Right lobe of liver (tissue), 6 donors: ENCODE results near the gene CSH1. TPM values are rescaled to one million over a fixed set of nuclear protein-coding genes. Genes with fewer than 3 reads are reported as not detected.
"Not testable (repeated sequence)": the region's sequence is repeated elsewhere in the genome, so short reads cannot be mapped to it uniquely, and the experiment has no call there.

Experiments used
- ATAC-seq, 4 donors: fragments of 200-7000 bp; cut with Tn5 transposase; one replicate each; pipeline ENCODE4 v1.9.1; 2020; ENCODE audit warnings: mild to moderate bottlenecking in 4 of 4, moderate library complexity in 4 of 4
- DNase-seq, 3 donors: peaks; one replicate each; pipeline ENCODE4 v3.0.0-alpha.2; 2020
- H3K27ac ChIP-seq, 3 donors: fragments of 200-600 bp; one replicate each; pipeline ENCODE4 v1.8.0; 2022
- H3K27me3 ChIP-seq, 2 donors: fragments of 200-600 bp; one replicate each; pipeline ENCODE4 v1.8.0; 2022
- H3K36me3 ChIP-seq, 4 donors: fragments of 200-600 bp; sonication (generic) in 1 of 4; one replicate each; pipeline versions ENCODE4 v1.5.1 to v1.8.0; 2017 to 2022; ENCODE audit warnings: control low read depth in 1 of 4
- H3K4me1 ChIP-seq, 4 donors: fragments of 200-600 bp; sonication (generic) in 1 of 4; one replicate each; pipeline versions ENCODE4 v1.5.1 to v1.8.0; 2017 to 2022; ENCODE audit warnings: control low read depth in 1 of 4
- H3K4me3 ChIP-seq, 3 donors: fragments of 200-600 bp; one replicate each; pipeline ENCODE4 v1.8.0; 2022
- H3K9me3 ChIP-seq, 4 donors: fragments of 200-600 bp; sonication (generic) in 1 of 4; one replicate each; pipeline versions ENCODE4 v1.5.1 to v1.8.0; 2017 to 2022; ENCODE audit warnings: control low read depth in 1 of 4
- POLR2A ChIP-seq: fragments of 450-650 bp; IDR thresholded peaks from one replicate; pipeline ENCODE4 v1.6.1; 2017; ENCODE audit warnings: antibody characterized with exemption, mild to moderate bottlenecking
- WGBS: methylation state at CpG from one replicate; pipeline ENCODE4 v1.1.6; 2018; ENCODE audit warnings: low coverage, low lambda C conversion rate; ENCODE audit not compliant: insufficient coverage; ENCODE audit errors: missing lambda C conversion rate; 5-methylcytosine and 5-hydroxymethylcytosine counted together
- intact Hi-C, 2 donors: fragments of 100-400 bp; cut with DNase I; formaldehyde crosslinking; loops; one replicate each; pipeline versions ENCODE4 v1.11.2 to v1.14.1; 2022
- total RNA-seq, 6 experiments: library from RNA; depleted of rRNA in 2 of 6; stranded (reverse); fragments of >200 nt in 2 of 6; fragmentation: NEBNext Ultra II Directional in 3 of 6; extraction: Animal tissue kit (Norgen Biotek cat#: 25700) in 3 of 6; gene quantifications; one replicate each; pipeline versions ENCODE4 v1.1.0 to v1.2.4, GENCODE V29; 2016 to 2023
- TF ChIP-seq, protein P1 (sequence below), 4 donors: fragments of 200-600 bp in 3 of 4; fragments of 450-650 bp in 1 of 4; IDR thresholded peaks; one replicate each; pipeline versions ENCODE4 v1.5.1 to v1.8.0; 2016 to 2022; ENCODE audit warnings: antibody characterized with exemption in 4 of 4, mild to moderate bottlenecking in 2 of 4
- donor health status: DM: no; HTN: yes; CAD: no.
- donor health status: DM: no; HTN: no; CAD: no.
- donor health status: DM: no; HTN: no; CAD: no.
- donor health status: DM: no; HTN: yes; CAD: no.
- donor health status: DM: no; HTN: yes; CAD: no.

CSH1 gene
- total RNA-seq, 6 experiments from 2014 or later = not detected

DNA sequence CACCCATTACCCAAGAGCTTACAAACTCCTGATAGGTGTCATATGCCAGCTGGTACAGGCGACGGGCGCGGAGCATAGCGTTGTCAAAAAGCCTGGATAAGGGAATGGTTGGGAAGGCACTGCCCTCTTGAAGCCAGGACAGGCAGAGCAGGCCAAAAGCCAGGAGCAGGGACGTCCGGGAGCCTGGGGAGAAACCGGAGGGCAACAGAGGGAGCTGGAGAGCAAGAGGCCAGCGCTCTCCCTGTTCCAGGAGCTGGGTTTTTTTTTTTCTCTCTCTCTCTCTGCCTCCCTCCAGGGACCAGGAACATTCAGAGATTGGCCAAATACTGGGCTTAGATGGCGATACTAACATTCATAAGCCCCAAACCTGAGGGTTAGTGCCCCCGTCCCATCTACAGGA lies 15.0 kb downstream of the CSH1 start:
- H3K36me3 ChIP-seq, H3K27me3 ChIP-seq, H3K4me1 ChIP-seq, H3K4me3 ChIP-seq, H3K27ac ChIP-seq, H3K9me3 ChIP-seq, intact Hi-C loops: not testable (repeated sequence)
- TF ChIP-seq, protein P1, sequence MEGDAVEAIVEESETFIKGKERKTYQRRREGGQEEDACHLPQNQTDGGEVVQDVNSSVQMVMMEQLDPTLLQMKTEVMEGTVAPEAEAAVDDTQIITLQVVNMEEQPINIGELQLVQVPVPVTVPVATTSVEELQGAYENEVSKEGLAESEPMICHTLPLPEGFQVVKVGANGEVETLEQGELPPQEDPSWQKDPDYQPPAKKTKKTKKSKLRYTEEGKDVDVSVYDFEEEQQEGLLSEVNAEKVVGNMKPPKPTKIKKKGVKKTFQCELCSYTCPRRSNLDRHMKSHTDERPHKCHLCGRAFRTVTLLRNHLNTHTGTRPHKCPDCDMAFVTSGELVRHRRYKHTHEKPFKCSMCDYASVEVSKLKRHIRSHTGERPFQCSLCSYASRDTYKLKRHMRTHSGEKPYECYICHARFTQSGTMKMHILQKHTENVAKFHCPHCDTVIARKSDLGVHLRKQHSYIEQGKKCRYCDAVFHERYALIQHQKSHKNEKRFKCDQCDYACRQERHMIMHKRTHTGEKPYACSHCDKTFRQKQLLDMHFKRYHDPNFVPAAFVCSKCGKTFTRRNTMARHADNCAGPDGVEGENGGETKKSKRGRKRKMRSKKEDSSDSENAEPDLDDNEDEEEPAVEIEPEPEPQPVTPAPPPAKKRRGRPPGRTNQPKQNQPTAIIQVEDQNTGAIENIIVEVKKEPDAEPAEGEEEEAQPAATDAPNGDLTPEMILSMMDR (IDR thresholded peaks at IDR 0.05) = peak in 2 of 4 donors; percentile 9 to 24
- WGBS = 51% methylated on average over 9 of the region's 11 CpGs
- peak in 3 of 4 donors; percentile 48 to 68 (median 52) for ATAC-seq
- DNase-seq = peak in 2 of 3 donors; percentile 43 to 48

DNA sequence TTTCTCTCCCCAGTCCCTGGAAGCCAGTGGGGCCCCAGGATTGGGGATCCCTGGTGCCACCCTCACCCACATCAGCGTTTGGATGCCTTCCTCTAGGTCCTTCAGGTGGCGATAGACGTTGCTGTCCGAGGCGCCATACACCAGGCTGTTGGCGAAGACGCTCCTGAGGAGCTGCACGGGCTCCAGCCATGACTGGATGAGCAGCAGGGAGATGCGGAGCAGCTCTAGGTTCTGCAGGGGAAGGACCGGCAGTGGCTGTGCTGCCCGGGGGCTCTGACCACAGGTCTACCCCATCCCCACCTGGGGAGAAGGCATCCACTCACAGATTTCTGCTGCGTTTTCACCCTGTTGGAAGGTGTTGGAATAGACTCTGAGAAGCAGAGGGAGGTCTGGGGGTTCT lies 15.7 kb downstream of the CSH1 start:
- TF ChIP-seq POLR2A = no peak
- TF ChIP-seq, protein P1 (IDR thresholded peaks at IDR 0.05) = no peak
- ATAC-seq (no peak), DNase-seq (peak in 1 of 3 donors; percentile 36)
- Histone ChIP-seq H3K4me3 (no peak overlapping the region), H3K27me3 (no peaks in the 10 kb centered on the region), H3K9me3 (no peaks in the 10 kb centered on the region), H3K27ac (no peak overlapping the region), H3K36me3 (no peaks in the 10 kb centered on the region), H3K4me1 (no peaks in the 10 kb centered on the region)
- intact Hi-C loops = no loop called here
- no CpG with 5 or more reads among the region's 12 CpGs for whole genome bisulfite sequencing

DNA sequence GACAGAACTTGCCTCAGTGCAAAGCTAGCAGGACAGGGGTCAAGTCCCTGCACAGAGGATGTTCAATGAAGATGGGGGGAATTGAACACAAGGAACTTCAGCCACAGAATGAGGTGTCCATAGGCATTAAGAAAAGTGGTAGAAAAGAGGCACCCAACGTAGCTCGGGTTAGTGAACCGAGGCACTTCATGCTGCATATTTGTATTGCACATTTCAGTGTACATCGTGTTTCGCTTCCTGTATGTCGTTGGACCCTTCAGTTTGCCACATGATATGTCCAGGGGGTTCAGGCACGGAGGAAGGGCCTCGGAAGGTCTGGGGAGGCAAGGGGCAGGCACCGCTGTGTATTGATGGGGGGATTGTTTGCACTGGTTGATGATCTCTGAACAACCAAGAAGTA lies 18.0 kb downstream of the CSH1 start:
- H3K4me3 ChIP-seq, H3K36me3 ChIP-seq, intact Hi-C loops, H3K27ac ChIP-seq, H3K9me3 ChIP-seq, H3K27me3 ChIP-seq, H3K4me1 ChIP-seq, ATAC-seq: not testable (repeated sequence)
- WGBS = 47% methylated on average over 2 of the region's 9 CpGs
- peak in 1 of 3 donors; percentile 16 for DNase-seq

DNA sequence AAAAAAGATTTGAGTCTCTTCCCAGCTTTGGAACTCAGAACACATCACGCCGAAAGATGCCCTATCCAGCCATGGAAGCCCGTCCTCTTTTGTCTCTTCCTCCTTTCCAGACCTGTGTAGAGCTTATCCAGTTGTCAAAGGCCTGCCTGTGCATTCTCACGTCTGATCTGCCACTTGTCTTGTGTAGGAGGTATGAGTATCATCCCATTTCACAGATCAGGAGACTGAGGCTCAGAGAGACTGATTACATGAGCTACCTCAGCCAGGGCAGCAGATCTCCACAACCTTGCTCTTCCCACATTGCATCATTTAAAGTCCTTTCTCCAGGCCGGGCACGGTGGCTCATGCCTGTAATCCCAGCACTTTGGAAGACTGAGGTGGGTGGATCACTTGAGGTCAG lies 21.7 kb downstream of the CSH1 start:
- H3K9me3 ChIP-seq, H3K4me3 ChIP-seq, H3K27ac ChIP-seq, H3K36me3 ChIP-seq, DNase-seq, ATAC-seq, H3K4me1 ChIP-seq, intact Hi-C loops, H3K27me3 ChIP-seq: not testable (repeated sequence)
- 54% methylated on average over 3 of the region's 6 CpGs for WGBS

DNA sequence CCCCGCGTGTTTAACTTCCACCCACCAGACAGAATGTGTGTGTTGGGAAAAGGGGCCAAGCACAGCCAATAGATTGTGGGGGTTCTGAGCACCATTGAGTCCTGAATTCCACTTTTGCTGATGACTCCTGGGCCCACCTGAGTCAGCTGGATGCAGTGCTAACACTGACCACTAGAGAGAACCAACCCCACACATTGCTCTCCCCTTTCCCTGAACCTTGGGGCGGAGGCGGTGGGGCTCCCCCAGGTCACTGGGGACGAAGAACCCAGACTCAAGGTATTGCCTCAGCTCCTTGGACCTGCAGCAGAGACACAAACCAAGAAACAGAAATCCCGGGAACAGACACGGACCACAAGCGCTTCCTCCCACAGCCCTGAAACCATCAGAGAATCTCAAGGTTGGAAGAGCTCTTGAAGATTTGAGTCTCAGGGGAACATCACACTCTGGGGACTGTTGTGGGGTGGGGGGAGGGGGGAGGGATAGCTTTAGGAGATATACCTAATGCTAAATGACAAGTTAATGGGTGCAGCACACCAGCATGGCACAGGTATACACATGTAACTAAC lies 22.2 kb downstream of the CSH1 start:
- intact Hi-C loops, H3K36me3 ChIP-seq, H3K4me3 ChIP-seq, H3K4me1 ChIP-seq, H3K27me3 ChIP-seq, H3K27ac ChIP-seq, ATAC-seq, H3K9me3 ChIP-seq: not testable (repeated sequence)
- 83% methylated on average over 2 of the region's 8 CpGs for WGBS
- peak in 1 of 3 donors; percentile 14 for DNase-seq

DNA sequence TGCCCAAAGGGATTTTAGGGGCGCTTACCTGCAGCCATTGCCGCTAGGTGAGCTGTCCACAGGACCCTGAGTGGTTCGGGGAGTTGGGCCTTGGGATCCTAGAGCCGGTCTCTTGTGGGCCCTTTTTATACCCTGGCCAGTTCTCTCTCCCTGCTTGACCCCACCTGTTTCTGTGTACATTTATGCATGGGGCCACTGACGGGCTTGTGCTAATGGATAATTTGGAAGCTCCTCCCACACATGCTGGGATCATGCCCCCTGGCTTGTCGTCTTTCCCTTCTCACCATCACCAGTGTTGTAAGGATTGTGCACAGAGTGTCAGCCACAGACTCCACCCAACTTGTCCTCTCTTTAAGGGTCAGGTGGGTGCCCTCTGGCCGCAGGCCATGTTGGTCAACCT lies 22.8 kb downstream of the CSH1 start, which contains the start of gene CSH2:
Gene CSH2, minus strand, starts transcription at position 101 of the 400 bp plus-strand sequence. Its CDS starts 63 bp downstream, at position 38.
- not testable (repeated sequence) for H3K9me3 ChIP-seq

DNA sequence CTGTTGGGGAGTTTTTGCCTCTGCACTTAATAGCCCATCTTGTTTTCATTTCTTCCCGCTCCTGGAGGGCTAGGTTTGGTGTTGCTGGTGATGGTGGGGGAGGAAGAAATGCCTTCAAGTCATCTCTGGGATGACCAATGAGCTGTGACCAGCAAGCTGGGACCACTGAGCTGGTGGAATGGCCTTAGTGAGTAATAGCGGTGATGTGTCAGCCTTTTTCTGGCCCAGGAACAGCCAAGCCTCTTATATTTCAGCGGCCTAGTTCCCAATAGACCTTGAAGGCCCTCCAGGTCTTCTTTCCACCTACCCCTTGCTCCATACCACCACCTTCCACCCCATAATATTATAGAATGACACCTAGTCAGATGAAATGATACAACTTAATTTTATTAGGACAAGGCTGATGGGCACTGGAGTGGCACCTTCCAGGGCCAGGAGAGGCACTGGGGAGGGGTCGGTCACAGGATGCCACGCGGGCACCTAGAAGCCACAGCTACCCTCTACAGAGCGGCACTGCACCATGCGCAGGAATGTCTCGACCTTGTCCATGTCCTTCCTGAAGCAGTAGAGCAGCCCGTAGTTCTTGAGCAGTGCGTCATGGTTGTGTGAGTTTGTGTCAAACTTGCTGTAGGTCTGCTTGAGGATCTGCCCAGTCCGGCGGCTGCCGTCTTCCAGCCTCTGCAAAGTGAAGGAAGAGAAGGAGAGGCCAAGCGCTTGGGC lies 24.6 kb downstream of the CSH1 start:
- peak in 1 of 3 donors; percentile 29 for DNase-seq
- ATAC-seq, H3K4me1 ChIP-seq, H3K9me3 ChIP-seq, intact Hi-C loops, H3K27ac ChIP-seq, H3K4me3 ChIP-seq, H3K27me3 ChIP-seq, H3K36me3 ChIP-seq: not testable (repeated sequence)
- WGBS = 86% methylated on average over 6 of the region's 15 CpGs

More for the DNA sequence above, 22.8 kb downstream of the CSH1 start, which contains the start of gene CSH2:
- H3K27me3 ChIP-seq, H3K27ac ChIP-seq, H3K4me3 ChIP-seq, intact Hi-C loops, H3K36me3 ChIP-seq, H3K4me1 ChIP-seq, ATAC-seq: not testable (repeated sequence)
- DNase-seq = peak in 1 of 3 donors; percentile 23
- 40% methylated on average over 2 of the region's 7 CpGs for WGBS

DNA sequence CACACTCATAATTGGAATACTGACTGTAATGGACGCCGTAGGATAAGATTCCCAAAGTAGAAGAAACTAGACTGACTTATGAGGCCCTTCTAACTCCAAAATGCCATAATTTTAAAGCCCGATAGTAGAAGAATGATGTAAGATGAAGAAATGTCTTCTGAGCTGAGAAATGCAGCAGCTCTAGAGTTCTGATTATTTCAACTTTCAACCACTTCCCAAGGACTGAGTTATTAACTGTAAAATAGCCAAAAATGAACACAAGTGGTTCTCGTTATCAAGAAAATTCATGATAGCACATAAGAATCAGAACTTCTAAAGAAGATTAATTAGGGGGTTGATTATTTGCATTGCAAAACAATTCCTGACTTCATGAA lies 26.1 kb downstream of the CSH1 start:
- H3K27me3 ChIP-seq, H3K4me1 ChIP-seq, ATAC-seq, intact Hi-C loops, H3K9me3 ChIP-seq, DNase-seq, H3K36me3 ChIP-seq, H3K27ac ChIP-seq, H3K4me3 ChIP-seq: not testable (repeated sequence)
- WGBS = 49% methylated on average over 4 of the region's 4 CpGs

DNA sequence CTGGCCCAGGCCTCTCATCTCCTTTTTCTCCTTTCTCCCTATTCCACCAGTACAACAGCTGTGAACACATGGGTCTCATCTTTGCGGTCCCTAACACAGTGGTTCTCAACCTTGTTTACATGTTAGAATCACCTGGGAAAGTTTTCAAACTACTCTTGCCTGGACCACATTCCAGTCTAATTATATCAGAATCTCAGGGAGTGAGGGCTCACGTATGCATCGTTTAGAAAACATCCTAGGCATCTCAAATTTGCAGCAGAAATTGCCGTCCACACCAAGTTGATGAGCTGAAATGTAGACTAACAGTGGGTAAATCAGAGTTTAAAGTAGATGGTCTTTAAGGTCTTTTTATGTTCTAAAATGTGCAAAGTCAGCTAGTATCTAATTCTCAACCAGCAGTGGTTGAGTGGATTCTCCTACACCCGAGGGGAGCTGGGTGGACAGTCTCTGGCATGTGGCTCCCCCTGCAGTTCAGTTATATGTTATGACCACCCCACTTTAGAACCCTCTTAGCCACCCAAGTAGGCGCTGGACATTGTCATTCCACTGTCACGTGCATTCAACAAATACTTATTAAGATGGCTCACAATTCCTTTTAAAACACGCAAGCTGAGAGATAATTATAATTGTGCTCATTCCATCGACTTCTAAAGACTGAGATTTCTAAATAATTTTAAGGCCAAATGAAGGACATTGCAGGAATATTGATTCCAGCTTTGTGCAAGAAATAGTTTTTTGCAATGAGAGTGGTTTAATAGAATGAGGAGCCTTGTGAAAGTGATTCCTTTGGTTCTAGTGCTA lies 26.7 kb downstream of the CSH1 start:
- H3K27me3 ChIP-seq, H3K9me3 ChIP-seq, H3K4me1 ChIP-seq, intact Hi-C loops, H3K36me3 ChIP-seq, ATAC-seq, H3K4me3 ChIP-seq, H3K27ac ChIP-seq: not testable (repeated sequence)
- 57% methylated on average over 9 of the region's 9 CpGs for WGBS
- peak in 1 of 3 donors; percentile 17 for DNase-seq
